NCI-H446 treated with DMSO at 0.1 percent for 48 hours (cell line): Measurements from ENCODE around the gene SF3A1.
"Not testable (repeated sequence)": the region's sequence is repeated elsewhere in the genome, so short reads cannot be mapped to it uniquely, and the experiment has no call there.

Experiments used
- DNase-seq: peaks from one replicate; lab custom pipeline; 2025; lab: John Stamatoyannopoulos, UW

SF3A1 gene, protein sequence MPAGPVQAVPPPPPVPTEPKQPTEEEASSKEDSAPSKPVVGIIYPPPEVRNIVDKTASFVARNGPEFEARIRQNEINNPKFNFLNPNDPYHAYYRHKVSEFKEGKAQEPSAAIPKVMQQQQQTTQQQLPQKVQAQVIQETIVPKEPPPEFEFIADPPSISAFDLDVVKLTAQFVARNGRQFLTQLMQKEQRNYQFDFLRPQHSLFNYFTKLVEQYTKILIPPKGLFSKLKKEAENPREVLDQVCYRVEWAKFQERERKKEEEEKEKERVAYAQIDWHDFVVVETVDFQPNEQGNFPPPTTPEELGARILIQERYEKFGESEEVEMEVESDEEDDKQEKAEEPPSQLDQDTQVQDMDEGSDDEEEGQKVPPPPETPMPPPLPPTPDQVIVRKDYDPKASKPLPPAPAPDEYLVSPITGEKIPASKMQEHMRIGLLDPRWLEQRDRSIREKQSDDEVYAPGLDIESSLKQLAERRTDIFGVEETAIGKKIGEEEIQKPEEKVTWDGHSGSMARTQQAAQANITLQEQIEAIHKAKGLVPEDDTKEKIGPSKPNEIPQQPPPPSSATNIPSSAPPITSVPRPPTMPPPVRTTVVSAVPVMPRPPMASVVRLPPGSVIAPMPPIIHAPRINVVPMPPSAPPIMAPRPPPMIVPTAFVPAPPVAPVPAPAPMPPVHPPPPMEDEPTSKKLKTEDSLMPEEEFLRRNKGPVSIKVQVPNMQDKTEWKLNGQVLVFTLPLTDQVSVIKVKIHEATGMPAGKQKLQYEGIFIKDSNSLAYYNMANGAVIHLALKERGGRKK

GRCh38 chr22:30356449-30357235, at the start of gene SF3A1, which contains the start of gene CCDC157:
Gene SF3A1, minus strand, starts transcription at chr22:30356894. Its CDS starts 102 bp downstream, at chr22:30356792.
Gene CCDC157, plus strand, starts transcription at chr22:30357007. Its CDS starts 8,994 bp downstream, at chr22:30366001.
- DNase-seq, result peak; percentile 67

DNA sequence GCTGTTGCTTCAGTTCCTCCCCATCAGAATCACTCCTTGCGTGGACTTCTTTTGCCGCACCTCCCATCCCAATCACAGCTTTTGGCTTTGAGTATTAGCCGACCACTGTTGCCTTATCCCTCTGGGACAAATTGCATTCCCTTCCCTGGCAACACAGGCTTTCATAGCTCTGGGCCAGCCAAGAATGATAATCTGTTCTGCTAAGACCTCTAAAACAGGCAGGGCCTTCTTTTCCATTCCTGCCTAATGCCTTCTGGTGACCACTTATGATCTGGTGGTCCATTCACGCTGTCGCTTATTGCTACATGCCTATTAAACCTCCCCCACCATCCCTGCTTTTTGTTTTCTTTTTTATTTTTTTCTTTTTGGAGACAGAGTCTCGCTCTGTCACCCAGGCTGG, 49.7 kb upstream of the SF3A1 start:
- no peak for DNase-seq

DNA sequence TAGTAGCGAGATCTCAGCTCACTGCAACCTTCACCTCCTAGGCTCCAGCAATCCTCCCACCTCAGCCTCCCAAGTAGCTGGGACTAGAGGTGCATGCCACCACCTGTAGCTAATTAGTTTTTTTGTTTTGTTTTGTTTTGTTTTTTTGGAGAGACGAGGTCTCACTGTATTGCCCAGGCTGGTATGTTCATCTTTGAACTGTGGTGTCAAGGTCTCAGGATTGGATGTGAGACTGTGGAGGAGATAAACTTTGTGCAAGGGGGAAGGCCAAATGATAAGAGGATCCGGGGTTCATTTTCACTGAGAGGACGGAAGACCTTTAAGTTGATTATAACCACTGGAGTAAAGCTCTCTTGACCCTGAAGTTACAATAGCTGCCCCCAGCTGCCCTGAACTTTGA, 49.0 kb upstream of the SF3A1 start:
- no peak for DNase-seq

DNA sequence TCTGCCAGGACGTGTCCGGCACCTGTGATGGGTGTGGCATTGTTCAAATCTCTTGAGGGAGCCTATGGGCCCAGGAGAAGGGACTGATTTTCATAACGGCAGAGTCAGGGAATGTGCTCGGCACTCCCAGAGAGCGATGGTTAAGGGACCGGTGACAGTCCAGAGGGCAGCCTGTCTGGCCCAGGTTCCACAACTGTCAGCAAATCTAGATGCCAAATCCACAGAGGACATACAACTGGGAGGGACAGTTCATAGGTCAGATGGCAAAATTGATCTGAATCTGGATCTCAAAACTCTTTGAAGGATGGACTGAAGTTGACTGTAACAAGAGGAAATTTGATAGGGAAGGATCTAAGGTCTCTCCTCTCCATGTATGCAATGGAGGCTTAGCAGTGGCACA, 47.6 kb upstream of the SF3A1 start:
- no peak for DNase-seq

DNA sequence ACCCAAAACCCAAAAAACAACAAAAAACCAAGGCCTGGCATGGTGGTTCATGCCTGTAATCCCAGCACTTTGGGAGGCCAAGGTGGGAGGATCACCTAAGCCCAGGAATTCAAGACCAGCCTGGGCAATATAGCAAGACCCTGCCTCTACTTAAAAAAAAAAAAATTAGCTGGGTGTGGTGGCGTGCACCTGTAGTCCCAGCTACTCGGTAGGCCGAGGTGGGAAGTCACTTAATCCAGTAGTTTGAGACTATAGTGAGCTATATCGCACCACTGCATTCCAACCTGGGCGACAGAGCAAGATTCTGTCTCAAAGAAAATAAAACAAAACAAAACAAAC, 46.0 kb upstream of the SF3A1 start:
- DNase-seq, result not testable (repeated sequence)

DNA sequence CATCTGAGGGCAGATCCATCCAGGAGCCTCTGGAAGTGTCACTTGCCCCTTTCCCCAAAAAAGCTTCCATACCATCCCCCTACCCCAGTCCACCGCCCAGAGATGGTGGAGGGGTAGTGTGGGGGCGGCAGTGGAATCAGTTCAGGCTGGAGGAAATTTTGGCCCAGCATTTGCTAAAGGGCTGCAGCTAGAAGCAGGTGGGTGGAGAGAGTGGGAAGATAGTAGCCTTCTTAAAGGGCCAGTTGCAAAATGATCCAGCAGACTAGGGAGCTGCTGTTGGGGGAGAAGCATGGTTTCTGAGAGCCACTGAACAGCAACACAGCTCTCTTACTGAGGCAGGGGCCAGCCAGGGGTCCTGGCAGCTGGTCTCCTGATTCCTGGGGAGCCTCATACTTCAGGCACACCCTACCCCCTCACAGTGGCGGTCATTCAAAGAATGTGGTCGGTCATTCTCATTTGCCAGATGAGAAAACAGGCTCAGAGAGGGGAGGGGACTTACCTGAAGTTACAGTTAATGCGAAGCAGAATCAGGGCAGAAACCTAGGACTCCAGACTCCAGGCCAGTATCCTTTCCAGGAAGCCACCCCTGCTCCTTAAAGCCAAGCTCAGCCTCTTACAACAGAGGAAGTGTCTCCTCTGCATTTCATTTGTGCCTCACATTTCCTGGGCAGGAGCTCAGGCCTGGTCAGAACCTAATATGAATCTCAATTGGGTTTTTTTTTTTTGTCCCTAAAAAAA, 45.5 kb upstream of the SF3A1 start:
- no peak for DNase-seq

DNA sequence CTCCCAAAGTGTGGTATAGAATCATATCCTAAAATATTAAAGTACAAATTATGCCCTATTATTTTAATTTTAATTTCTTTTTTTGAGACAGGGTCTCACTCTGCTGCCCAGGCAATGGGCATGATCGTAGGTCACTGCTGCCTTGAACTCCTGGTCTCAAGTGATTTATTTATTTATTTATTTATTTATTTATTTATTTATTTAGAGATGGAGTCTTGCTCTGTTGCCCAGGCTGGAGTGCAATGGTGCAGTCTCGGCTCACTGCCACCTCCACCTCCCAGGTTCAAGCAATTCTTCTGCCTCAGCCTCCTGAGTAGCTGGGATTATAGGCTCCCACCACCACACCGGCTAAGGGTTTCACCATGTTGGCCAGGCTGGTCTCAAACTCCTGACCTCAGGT, 44.3 kb upstream of the SF3A1 start:
- DNase-seq, result not testable (repeated sequence)

DNA sequence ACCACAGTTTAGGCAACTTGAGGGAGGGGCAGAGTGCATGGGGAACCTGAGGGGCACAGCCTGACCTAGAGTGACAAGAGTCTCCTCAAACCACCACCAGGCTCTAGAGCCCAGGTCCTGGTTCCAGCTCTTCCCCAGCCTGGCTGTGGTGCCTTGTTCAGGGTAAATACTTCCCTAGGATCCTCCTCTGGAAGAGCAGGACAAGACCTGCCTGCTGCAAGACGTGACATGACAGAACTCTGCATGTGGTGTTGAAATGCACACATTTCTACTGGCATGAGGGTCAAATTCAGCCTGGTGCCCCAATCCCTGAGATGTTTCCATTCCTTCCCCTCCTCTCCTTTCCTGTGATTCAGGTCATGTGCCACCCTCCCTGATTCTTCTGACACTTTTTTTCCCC, 43.5 kb upstream of the SF3A1 start:
- no peak for DNase-seq

DNA sequence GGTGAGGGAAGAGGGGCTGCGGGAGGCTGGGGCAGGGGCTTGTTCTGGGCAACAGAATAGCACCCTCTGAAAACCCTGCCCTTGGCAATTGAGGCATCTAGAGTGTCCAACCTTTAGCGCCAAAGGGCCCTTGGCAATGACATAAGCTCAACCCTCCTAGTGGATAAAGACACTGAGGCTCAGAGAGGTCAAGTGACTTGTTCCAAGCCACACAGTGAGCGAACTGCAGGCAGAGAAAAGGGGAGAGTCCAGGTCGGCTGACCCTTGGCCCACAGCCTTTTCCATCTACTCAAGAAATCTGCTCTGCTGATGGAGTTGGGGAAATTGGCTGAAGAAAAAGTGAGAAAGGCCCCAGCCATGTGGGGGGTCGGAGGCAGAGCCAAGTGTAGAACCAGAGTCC, 43.0 kb upstream of the SF3A1 start:
- no peak for DNase-seq

- DNase-seq, result no peak
Measured at GRCh38 chr22:30398685-30399680, 42.3 kb upstream of the SF3A1 start.

GRCh38 chr22:30397656-30398635, 41.3 kb upstream of the SF3A1 start:
- no peak for DNase-seq

DNA sequence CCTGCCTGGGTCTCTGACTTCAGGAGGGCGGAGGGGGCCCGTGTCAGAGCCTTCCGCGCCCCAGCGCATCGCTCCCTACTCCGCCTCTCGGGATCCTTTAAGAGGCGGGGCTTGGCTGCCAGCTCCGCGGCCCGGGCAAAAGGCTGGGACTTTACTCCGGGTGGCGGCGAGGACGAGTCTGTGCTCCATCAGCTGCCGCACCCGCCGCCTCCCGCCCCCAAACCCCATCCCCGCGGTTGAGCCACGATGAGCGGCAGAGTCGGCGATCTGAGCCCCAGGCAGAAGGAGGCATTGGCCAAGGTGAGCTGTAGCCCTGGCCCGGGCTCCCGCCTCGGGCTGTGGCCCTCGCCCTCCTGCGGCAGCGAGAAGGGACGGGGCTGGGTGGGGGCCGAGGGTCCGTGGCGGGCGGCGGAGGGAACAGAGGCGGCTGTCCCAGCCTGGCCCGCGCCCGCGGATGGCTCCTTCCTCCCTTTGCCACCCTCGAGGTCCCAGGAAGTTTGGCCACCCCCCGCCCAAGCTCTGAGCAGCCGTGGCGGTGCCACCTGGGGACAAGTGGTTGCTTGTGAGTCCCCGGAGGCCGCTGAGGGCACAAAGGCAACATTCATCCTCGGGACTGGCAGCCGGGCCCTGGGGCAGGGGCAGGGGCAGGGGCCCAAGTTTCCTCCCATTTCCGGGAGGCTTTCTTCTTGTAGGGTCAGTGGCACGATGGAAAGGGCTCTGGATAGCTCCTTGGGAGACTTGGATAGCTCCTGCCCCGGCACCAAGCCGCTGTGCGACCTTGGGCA, 40.4 kb upstream of the SF3A1 start, which contains the start of gene SEC14L2:
Gene SEC14L2, plus strand, starts transcription at position 148 of the 785 bp plus-strand sequence. Its CDS starts 99 bp downstream, at position 247.
- DNase-seq, result peak; percentile 44

DNA sequence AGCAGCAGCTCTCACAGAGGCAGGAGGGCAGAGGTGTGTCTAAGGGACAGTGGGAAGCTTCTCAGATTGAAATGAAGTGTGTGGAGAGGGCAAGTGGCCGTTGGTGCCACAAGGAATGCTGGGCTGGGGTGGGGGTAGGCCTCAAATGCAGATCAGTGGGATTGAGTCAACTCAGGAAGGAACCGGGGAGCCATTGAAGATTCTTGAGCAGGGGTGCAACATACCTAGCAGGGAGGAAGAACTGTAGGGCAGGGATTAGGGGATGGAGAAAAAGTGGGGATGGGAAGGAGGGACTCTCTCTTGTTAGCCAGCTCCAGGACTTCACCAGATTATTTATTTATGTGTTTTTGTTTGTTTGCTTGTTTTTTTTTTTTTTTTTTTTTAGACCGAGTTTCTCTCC, 37.2 kb upstream of the SF3A1 start:
- no peak for DNase-seq

DNA sequence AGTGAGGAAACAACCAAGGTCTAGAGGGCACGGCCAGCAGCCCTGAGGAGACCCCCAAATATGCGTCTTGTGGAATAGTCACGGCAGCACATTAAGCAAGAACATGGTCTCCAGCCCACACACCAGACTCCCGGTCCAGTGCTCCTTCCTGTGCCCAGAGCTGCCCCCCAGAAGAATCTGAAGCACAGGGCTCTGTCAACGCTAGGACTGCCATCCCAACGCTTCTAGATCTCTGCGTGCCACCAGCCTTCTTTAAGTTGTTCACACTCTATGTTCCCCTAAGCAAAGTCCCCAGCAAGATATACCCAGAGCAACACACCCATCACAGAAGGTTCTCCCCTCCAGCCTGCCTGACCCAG, 36.6 kb upstream of the SF3A1 start:
- no peak for DNase-seq

GRCh38 chr22:30392661-30393321, 36.1 kb upstream of the SF3A1 start:
- no peak for DNase-seq

DNA sequence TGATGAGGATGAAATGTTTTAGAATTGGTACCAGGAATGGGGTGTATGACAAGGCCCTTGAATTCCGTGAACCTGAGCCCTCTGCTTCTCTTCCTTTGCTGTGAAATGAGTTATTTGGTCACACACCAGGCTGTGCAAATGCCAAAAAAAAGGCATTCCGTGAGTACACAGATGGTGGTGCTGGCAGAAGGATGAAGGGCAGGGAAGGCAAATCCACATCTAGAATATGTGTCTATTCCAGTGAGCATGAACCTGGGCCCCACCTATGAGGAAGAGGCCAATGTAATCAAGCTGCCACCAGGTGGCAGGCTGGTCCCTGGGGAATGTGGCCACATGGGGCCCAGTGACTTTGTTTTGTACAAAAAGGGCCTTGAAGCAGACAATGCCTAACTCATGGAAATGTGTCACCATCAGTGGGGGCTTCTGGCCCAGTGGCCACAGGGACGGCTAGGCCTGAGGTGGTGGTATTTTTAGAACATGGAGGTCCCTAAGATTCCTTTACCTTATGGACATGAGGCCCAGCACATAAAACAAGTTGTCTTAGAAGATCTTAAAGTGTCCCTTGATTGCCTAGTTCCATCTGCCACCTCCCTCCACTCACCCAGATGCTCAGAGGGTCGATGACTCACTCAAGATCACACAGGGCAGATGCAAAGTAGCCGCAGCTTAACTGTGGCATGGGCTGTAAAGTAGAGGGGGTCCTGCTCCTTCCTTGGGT, 34.4 kb upstream of the SF3A1 start:
- DNase-seq, result no peak
